ENCODE results near the gene MAPK8. TPM values are rescaled to one million over a fixed set of nuclear protein-coding genes. Genes with fewer than 3 reads are reported as not detected.

Gene MAPK8
- total RNA-seq, 1 donor from 2014 or later = 96.6 TPM

DNA sequence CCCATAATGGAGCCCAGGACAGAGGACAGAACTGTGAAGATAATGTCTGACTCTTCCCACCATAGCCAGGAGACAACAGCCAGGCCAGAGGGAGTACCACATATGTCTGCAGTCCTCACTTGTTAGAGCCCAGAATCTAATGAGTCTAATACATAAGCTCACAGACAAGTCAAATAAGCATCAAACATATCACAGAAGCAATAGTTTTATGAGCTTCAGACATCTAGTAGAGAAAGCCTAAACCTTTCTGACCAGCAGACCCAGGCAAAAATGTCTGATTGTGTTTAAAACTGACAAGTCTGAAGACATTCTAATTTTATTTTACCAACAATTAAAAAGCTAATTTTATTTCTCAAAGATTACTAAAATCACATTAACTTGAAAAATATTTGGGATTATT is 75.5 kb downstream of the MAPK8 start:
- DNase-seq (ENCODE audit: low read depth) = no peak

DNA sequence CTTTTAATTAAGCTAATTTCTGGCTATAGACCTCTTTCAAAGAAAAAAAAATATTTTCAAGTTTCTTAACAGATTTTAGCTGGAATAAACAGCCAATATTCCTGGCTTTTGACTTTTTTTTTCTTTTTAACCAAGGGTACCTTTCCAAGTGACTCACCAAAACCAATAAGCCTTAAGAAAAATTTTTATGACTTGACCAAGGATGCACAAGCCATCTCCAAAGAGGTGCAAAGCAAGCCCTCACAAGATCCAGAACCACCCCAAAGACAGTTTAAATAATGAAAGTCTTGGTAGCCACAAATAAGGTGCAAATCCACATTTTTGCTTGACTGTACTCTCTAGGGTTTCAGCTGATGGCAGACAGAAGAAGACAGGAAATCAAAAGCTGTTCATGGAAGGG is 76.5 kb downstream of the MAPK8 start:
- DNase-seq (ENCODE audit: low read depth) = no peak

DNA sequence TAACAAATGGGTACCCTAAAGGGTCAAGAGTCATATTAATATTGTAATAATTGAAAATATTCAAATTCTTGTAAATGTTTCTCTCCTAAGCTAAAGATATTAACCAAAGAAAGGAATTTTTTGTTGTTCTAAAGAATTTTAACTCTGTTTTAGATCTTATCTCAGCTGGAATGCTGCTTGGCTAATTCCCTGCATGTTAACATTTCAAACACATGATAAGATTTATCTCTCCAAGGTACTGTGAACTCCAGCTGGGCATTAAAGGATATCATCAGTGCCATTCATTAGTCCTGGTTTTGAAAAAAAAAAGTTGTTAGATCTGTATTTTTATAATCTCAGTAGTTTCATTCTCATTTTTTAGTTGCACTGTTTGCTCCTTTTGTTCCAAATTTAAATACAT is 76.9 kb downstream of the MAPK8 start:
- no peak for DNase-seq (ENCODE audit: low read depth)

DNA sequence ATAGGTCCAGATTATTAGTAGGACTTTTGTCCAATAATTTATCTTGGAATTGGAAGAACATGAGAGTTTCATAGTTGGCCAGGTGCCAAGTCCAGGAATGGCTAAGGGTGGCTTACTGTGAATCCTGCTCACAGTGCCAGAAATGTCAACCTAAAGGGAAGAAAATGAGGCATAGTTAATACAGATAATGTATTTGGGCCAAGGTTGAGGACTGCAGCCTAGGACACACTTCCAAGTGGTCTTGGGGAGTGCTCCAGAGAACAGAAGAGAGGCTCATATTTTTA is 78.2 kb downstream of the MAPK8 start:
- no peak for DNase-seq (ENCODE audit: low read depth)

DNA sequence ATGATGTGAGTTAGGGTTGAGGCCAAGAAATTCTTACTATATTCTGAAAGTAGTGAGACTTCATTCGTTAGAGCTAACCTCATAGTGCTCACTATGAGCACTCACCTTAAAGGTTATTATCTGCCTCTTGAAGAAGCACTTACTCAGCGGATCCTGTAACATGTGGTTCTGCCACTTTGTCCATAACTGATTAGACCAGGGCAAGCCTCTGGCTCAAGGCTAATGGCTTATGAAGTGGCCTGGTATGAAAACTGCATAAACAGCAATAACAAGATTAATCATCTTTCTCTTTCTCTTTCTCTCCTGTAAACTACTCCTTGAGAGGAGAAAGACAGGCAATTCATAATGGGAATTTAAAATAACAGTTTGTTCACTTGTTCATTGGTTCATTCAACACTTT is 82.8 kb downstream of the MAPK8 start:
- no peak for DNase-seq (ENCODE audit: low read depth)

DNA sequence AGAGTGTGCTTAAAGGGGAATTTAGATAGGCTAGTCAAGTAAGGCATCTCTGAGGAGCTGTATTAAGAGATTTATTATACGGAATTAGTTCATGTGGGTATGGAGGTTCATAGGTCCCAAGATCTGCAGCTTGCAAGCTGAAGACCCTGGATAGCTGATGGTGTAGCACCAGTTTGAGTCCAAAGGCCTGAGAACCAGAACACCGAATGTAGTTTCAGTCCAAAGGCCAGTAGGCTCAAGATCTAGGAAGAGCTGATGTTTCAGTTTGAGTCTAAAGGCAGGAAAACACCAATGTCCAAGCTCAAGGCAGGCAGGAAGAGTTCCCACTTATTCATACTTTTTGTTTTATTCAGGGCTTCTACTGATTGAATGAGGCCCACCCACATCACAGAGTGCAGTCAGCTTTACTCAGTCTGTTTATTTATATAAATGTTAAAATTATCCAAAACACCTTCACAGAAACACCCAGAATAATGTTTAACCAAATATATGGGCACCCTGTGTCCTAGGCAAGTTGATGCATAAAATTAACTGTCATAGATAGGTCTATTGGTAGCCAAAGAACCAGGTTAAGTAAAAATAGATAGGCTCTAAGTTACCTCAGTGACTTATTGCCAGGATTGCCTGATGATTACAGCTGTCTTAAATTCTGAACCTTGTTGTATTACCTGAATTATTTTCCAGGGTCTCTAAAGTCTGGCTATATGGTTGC is 83.5 kb downstream of the MAPK8 start:
- no peak for DNase-seq (ENCODE audit: low read depth)

DNA sequence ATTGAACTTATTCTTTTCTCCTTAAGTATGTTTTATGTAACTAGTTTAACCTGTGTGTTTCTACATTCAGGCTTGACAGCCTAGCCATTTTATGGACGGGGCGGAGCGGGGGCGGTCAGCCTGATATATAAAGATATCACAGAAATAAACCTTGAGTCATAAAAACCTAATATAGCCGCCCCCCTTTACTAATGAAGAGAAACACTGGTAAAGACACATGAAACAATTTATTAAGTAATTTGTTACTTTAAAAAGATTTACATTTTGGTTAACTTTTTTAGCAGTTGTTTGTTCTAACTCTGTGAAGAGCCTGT is 84.0 kb downstream of the MAPK8 start:
- no peak for DNase-seq (ENCODE audit: low read depth)

DNA sequence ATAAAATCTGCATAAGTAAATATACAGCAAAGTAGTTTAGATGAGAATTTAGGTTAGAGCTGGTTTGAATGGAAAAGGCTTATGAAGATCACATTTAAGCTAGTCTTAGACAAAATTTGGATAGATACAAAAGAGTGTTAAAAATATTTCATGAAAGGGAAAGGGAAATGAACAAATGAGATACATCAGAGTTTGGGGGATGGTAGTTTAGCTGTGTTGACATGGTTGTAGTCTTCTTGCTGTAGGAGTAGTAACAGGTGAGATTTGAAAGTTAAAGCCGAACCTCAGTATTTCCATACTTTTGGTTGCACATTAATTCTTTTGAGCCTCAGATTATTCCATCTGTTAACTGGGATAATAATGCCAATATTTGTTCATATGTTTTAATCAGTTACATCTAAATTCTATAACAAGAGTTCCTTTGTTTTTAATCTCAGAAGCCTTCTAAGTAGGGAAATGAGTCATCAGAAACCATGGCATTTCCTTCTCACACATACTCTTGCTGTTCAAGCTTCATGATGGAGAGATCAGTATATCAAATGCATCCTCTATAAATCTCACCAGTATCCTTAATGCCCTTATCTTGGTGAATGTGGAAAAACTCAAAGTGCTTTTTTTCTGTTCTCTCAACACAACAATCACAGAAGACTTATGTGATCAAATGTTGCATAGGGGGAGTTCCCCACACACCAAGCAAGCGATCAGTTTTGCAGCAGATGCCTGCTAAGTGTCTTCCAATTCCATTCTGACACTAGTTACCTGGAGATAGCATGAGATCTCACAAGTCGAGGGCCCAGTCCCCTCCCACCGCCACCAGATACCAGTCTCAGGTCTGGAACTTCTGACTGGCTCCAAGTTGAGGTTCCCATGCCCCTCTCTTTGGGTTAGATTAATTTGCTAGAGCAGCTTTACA is 84.7 kb downstream of the MAPK8 start:
- DNase-seq (ENCODE audit: low read depth) = peak; percentile 79

DNA sequence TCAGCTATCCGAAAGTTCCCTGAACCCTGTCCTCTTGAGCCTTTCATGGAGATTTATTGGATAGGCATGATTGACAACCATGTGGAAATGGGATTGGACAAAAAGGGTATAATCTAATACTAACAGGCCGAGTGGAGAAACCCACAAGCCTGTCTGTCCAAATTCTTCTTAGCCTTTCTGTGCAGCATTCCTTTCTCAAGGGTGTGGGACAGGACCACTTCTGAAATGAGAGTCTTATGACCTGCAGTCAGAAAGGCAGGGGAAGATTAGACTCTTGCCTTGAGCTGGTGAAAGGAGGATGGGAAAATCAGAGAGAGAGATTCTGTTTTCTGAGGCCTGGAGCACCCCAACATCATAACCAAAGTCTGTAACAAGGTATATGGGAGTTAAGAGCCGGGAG is 85.5 kb downstream of the MAPK8 start:
- no peak for DNase-seq (ENCODE audit: low read depth)

DNA sequence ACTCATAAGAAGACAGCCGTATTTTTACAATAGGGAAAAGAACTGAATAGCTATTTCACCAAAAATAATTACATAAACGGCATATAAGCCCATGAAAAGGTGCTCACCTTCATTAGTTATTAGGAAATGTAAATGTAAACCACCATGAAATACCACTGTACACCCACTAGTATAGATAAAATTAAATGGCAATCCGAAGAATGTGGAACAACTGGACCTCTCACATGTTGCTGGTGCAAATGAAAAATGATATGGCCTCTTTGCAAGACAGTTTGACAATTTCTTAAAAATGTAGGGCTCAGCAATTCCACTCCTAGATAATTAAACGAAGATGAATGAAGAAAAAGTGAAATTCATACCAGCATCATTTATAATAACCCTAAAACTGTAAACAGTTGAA is 91.8 kb downstream of the MAPK8 start:
- DNase-seq (ENCODE audit: low read depth) = no peak

DNA sequence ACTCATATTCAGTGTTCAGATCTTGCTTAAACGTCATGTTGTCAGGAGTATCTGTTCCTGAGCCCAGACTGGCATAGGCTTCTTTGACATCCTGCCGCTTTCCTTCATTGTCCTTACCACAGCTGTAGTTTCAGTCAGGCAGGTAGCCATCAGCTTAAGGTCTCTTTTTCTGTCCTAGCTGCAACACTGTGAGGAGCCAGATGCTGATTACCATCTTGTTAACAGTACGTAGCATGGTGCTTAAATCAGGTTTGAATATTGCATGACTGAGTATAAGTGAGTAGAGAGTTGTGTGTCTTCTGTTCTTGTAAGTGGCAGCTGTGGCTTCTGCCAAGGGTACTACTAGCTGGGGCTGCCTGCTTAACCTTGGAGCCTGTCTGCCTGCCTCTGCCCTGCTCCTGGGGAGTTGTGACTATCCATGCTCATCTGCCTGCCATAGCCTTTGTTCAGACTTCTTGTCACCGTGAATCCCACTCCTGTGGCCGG is 92.6 kb downstream of the MAPK8 start:
- no peak for DNase-seq (ENCODE audit: low read depth)

DNA sequence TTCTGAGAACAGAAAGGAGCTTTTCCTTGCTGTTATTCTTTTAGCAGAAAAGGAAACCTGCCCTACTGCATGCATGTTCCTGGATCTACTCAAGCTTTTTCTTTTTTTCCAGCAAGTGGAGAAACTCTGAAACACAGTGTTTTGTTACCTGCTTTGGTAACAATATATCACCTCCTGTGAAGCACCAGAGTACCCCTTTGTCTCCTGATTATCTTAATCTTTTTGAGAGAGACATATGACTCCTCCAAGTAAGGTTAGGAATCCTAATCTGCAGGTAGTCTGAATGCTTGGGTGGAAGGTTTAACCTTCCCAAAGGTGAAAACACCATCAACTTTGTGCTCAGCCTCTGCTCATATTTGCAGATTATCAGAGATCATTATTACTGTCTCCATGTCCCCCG is 93.1 kb downstream of the MAPK8 start:
- no peak for DNase-seq (ENCODE audit: low read depth)

DNA sequence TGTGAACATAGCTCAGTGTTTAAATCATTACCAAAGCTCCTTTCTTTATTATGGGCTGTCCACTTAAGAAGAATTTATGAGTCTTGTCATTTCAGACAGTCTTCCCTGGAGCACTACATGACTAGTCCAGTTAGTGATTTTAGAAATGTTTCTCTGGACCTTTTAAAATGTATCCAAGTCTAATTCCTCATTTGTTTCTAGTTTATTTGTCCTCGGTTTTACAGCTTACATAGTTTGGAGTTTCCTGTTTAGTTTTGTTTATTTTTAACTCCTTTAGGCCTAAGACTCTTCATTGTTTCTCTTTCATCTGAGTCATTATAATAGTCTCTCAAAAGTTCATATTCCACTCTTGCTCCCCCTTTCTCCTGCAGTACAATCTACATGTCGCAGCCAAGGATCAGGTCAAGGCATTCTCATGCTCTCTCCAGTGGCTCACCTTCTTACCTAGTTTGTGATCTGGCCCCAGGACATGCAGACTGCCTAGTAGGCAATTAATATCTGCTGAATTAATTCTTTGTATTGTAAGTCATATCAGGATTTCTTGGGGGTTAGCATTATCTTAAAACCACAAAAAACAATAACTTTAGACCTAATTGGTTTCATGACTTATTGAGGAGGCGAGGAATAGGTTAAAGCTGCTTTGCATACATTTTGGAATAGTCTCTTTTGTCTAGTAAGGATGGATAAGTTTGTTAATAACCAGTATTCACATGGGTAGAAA is 93.8 kb downstream of the MAPK8 start:
- DNase-seq (ENCODE audit: low read depth) = peak; percentile 81

DNA sequence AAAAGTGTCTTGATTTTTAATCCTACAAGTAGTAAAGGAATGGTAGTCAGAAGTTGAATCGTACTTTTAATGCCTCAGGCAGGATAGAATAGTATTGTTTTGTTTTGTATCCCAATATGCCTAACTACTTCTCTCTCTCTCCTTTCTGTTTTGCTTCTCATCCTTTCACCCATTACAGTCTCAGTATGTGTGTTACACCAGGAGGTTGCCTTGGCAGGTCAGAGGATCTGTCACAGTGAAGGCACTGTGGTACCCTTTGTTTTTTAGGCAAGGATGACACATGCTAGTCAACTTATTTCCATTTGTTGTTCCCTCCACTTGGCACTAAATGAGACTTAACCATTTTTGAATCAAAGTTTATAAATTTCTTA is 94.4 kb downstream of the MAPK8 start:
- DNase-seq (ENCODE audit: low read depth) = peak; percentile 50

DNA sequence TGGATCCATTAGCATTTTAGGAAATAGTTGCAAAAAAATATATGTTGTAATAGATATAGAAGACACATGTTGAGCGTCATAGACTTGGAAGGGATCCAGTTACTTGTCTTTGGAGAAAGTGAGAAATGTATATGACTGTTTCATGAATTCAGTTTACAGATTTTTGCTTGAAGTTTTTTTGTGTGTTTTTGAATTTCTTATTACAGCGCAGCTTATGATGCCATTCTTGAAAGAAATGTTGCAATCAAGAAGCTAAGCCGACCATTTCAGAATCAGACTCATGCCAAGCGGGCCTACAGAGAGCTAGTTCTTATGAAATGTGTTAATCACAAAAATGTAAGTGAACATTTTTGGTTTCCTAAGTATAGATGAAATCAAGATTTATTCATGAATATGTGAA is 98.2 kb downstream of the MAPK8 start:
- no peak for DNase-seq (ENCODE audit: low read depth)

DNA sequence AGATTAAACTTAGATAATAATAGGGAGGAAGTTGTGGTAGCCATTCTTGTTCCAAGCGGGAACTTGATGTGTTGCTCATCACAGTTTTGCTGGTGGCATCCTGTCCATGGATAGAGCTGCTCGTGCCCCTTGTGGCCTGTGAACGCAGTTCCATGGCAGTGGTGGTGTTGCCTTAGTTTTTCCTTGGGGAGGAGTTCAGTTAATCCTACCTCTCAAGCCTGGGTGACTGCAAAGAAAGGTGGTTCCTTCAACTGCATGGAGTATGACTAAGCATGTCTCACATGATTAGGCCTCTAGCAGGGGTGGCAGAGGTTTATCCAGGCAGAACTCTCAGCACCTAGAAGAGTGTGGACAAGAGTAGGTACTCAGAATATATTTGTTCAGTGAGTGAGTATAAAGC is 99.7 kb downstream of the MAPK8 start:
- peak; percentile 96 for DNase-seq (ENCODE audit: low read depth)

DNA sequence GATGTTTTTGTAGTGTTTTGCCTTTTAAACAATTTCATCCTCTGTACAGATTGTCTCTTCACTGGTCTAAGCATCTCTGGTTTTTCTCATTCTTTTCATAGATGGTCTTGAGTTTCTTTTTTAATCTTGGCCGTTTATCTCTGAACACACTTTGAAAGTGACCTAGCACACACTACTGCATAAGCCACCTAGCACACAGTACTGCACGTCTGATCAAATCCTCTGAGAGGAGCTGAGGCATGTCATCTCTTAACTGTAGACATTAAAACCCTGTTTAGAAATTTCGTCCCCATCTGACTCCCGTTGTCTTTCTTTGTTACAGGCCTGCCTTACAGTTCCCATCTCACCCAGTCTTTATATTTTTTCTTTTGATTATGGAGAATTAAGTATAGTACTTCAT is 100.2 kb downstream of the MAPK8 start:
- DNase-seq (ENCODE audit: low read depth) = no peak

DNA sequence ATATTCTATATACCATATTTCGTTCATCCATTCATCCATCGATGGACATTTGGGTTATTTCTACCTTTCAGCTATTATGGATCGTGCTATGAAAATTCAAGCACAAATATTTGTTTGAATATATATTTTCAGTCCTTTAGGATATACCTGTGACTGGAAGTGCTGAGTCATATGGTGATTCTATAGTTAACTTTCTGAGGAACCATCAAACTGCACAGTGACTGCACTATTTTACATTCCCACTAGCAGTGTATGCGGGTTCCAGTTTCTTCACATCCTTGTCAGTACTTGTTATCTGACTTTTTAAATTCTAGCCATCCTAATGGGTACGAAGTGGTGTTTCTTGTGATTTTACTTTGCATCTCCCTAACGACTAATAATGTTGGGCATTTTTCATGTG is 104.0 kb downstream of the MAPK8 start:
- no peak for DNase-seq (ENCODE audit: low read depth)

DNA sequence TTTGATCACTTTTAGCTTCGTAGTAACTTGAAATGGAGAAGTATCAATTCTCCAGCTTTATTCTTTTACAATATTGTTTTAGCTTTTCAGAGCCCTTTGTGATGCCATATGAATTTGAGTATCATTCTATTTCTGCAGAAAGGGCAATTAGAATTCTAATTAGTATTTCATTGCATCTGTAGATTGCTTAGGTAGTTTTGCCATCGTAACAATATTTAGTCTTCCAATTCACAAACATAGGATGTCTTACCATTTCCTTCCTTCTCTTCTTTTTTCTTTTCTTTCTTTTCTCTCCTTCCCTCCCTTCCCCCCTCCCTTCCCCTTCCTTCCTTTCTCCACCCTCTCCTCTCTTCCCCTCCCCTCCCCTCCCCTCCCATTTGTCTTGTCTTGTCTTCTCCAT is 105.0 kb downstream of the MAPK8 start:
- no peak for DNase-seq (ENCODE audit: low read depth)

DNA sequence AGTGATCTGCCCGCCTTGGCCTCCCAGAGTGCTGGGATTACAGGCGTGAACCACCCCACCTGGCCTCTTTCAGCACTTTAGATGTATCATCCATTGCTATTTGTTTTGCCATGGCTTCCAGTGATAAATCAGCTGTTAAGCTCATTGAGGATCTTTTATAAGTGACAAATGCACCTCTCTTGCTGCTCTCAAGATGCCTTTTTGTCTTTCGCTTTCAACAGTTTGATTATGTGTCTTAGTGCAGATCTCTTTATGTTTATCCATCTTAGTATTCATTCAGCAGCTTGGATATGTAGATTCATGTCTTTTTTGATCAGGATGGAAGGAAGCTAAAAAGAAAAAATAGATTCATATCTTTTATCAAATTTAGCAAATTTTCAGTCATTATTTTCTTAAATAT is 105.6 kb downstream of the MAPK8 start:
- no peak for DNase-seq (ENCODE audit: low read depth)

DNA sequence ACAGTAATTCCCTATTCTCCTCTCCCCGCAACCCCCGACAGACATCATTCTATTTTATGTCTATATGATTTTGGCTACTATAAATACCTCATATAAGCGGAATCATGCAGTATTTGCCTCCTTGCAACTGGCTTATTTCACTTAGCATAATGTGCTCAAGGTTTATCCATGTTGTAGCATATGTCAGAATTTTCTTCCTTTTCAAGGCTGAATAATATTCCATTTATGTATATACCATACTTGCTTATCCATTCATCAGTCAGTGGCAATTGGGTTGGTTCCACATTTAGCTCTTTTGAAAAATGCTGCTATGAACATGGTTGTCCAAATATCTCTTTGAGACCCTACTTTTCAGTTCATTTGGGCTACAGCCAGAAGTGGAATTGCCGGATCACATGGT is 106.5 kb downstream of the MAPK8 start:
- no peak for DNase-seq (ENCODE audit: low read depth)

DNA sequence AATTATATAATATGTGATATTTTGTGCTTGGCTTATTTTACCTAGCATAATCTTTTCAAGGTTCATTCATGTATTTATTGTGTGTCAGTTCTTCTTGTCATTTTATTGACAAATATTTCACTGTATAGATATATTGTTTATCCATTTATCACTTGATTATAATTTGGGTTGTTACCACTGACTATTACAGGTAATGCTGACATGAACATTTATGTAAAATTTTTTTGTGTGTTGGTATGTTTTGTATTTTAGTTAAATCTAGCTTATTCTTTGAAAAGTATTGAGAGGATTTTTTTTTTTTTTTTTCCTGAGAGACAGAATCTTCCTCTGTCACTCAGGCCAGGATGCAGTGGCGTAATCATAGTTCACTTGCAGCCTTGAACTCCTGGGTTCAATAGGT is 107.7 kb downstream of the MAPK8 start:
- no peak for DNase-seq (ENCODE audit: low read depth)

DNA sequence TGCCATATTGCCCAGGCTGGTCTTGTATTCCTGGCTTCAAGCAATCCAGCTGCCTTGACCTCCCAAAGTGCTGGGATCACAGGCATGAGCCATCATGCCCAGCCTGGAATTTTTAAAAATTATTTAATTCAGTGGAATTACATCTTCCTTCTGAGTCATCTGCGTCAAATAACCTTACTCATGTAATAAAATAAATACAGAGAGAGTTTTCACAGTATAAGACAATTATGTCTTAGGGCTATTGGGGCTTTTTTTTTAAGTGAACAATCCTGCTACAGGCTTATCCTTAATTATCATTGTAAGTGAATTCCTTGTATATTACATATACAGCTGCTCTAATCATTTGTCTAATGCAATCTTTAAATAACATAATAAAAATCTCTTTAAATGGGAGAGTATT is 108.3 kb downstream of the MAPK8 start:
- DNase-seq (ENCODE audit: low read depth) = no peak
